Glomerular endothelial cell (primary cell): Measurements from ENCODE around the gene VPS26C. TPM values are rescaled to one million over a fixed set of nuclear protein-coding genes. Genes with fewer than 3 reads are reported as not detected.
A peak's percentile ranks its signal among the peaks of the same experiment; 100 is the strongest.
"Not testable (repeated sequence)": the region's sequence is repeated elsewhere in the genome, so short reads cannot be mapped to it uniquely, and the experiment has no call there.

Source experiments
- DNase-seq: peaks from one replicate; pipeline ENCODE4 v3.0.0-alpha.2; 2011; ENCODE audit warnings: low read depth, low spot score; ENCODE audit errors: extremely low read depth
- total RNA-seq: library from RNA; depleted of rRNA; stranded (reverse); fragments of >200 nt; gene quantifications from 2 replicates; pipeline ENCODE4 v1.2.3, GENCODE V29; 2015

Gene VPS26C
- total RNA-seq = 80.1 and 91.6 TPM in 2 replicates

- peak; percentile 84 for DNase-seq
Observed at GRCh38 chr21:37267269-37268185, at the start of gene VPS26C. Gene VPS26C, minus strand, starts transcription at chr21:37267334. Its CDS starts 40 bp downstream, at chr21:37267294.

- DNase-seq = not testable (repeated sequence)
Observed at GRCh38 chr21:37316072-37316471, 48.9 kb upstream of the VPS26C start.

GRCh38 chr21:37300114-37300751 lies 33.1 kb upstream of the VPS26C start:
- DNase-seq = no peak

- DNase-seq = no peak
Observed at GRCh38 chr21:37297364-37297763, 30.2 kb upstream of the VPS26C start.

GRCh38 chr21:37294679-37295078 lies 27.5 kb upstream of the VPS26C start:
- DNase-seq = no peak

- DNase-seq = peak; percentile 50
Observed at GRCh38 chr21:37292941-37293340, 25.8 kb upstream of the VPS26C start.

GRCh38 chr21:37292041-37292440 lies 24.9 kb upstream of the VPS26C start:
- no peak for DNase-seq

GRCh38 chr21:37283191-37283710 lies 16.1 kb upstream of the VPS26C start:
- DNase-seq = not testable (repeated sequence)

- DNase-seq = not testable (repeated sequence)
Observed at GRCh38 chr21:37282602-37283001, 15.5 kb upstream of the VPS26C start.

GRCh38 chr21:37281993-37282392 lies 14.9 kb upstream of the VPS26C start:
- no peak for DNase-seq

GRCh38 chr21:37281579-37281978 lies 14.4 kb upstream of the VPS26C start:
- no peak for DNase-seq

- not testable (repeated sequence) for DNase-seq
Observed at GRCh38 chr21:37279271-37279670, 12.1 kb upstream of the VPS26C start.

GRCh38 chr21:37278199-37278598 lies 11.1 kb upstream of the VPS26C start:
- no peak for DNase-seq

GRCh38 chr21:37276377-37276776 lies 9.2 kb upstream of the VPS26C start:
- DNase-seq = no peak

- no peak for DNase-seq
Observed at GRCh38 chr21:37273911-37274690, 7.0 kb upstream of the VPS26C start.

GRCh38 chr21:37273440-37273839 lies 6.3 kb upstream of the VPS26C start:
- DNase-seq = no peak

GRCh38 chr21:37272897-37273296 lies 5.8 kb upstream of the VPS26C start:
- DNase-seq = no peak

- DNase-seq = no peak
Observed at GRCh38 chr21:37270576-37271365, 3.6 kb upstream of the VPS26C start.

- no peak for DNase-seq
Observed at GRCh38 chr21:37269481-37269880, 2.3 kb upstream of the VPS26C start.

GRCh38 chr21:37268186-37268503 lies 1.0 kb upstream of the VPS26C start:
- DNase-seq = no peak
